VCaP (cell line): ENCODE results near the gene CCDC81.
"Not testable (repeated sequence)": the region's sequence is repeated elsewhere in the genome, so short reads cannot be mapped to it uniquely, and the experiment has no call there.

Source experiments
- H3K27ac ChIP-seq: fragments of 450-650 bp; 2 replicates; pipeline ENCODE4 v1.5.1; 2017
- TF ChIP-seq, protein P1 (sequence below): fragments of 450-650 bp; conservative IDR thresholded peaks from 2 replicates; pipeline ENCODE4 v1.5.1; 2017; ENCODE audit warnings: mild to moderate bottlenecking, moderate library complexity

CCDC81 gene

DNA sequence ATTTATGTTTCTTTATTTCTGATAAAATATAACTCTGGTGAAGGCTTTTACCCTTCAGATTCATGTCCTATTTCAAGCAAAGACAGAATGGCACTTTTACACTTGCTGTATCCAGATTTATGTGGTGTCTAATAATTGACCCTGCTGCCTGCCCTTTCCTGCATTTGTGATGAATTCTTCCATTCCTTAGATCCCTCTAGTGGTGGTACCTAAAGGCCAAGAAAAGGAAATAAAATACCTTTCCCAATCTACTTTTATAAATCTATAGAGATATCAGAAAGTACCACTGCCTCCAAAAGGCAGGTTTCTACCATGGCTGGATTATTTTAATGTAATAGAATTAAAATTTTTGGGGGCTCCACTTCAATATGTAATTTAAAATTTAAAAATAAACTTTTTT, 34.2 kb downstream of the CCDC81 start:
- TF ChIP-seq, protein P1, sequence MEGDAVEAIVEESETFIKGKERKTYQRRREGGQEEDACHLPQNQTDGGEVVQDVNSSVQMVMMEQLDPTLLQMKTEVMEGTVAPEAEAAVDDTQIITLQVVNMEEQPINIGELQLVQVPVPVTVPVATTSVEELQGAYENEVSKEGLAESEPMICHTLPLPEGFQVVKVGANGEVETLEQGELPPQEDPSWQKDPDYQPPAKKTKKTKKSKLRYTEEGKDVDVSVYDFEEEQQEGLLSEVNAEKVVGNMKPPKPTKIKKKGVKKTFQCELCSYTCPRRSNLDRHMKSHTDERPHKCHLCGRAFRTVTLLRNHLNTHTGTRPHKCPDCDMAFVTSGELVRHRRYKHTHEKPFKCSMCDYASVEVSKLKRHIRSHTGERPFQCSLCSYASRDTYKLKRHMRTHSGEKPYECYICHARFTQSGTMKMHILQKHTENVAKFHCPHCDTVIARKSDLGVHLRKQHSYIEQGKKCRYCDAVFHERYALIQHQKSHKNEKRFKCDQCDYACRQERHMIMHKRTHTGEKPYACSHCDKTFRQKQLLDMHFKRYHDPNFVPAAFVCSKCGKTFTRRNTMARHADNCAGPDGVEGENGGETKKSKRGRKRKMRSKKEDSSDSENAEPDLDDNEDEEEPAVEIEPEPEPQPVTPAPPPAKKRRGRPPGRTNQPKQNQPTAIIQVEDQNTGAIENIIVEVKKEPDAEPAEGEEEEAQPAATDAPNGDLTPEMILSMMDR: peak; percentile 55
- no peak overlapping the region for H3K27ac ChIP-seq

DNA sequence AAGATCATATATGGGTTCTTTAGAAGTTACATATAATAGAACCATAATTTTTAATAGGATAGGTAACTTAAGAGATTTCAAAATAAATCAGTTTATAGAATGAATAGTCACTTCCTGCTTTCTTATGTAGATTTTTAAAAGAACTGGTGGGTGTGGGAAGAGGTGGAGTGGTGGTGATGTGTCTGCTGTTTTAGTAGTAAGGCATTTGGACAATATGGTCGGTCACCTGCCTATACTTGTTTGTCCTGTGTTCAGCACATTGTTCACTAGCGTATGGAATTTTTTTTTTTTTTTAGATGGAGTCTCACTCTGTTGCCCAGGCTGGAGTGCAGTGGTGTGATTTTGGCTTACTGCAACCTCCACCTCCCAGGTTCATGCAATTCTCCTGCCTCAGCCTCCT, 39.3 kb downstream of the CCDC81 start:
- TF ChIP-seq, protein P1: no peak
- no peak overlapping the region for H3K27ac ChIP-seq

DNA sequence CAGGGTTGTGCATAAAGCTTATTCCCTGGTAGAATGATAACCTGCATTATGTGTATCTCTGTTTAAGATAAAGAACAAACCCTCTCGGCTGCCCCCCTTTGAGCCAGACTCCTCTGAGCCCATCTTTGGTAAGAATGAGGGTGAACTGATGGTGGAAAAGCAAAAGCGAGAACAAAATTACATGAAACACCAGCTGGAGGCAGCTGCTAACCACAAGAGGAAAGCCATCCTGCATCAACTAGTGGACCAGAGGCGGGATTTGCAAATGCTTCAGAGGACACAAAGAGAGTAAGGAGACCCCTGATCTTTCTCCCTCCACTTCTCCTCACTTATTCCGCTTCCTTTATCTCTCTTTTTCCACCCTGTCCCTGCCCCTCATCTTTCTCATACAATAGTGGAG, 40.3 kb downstream of the CCDC81 start:
- TF ChIP-seq, protein P1: no peak
- no peak overlapping the region for H3K27ac ChIP-seq

DNA sequence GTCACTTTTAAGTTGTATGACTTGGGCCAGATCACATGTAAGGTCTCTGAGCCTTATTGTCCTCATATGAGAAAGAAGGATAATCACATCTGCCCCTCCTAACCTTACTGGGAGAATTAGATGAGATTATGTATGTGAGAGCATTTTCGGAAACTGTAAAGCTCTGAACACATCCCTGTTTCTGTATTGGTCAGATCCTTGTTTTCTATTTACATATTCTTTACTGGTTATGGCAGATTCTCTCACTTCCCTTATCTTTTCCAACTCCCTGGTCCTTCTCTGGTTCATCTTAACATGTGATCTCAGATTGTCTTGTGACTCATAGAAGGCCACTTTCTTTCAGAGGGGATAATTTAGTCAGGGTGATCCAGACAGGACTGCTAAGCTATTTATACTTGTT, 41.8 kb downstream of the CCDC81 start:
- TF ChIP-seq, protein P1: no peak
- no peak overlapping the region for H3K27ac ChIP-seq

DNA sequence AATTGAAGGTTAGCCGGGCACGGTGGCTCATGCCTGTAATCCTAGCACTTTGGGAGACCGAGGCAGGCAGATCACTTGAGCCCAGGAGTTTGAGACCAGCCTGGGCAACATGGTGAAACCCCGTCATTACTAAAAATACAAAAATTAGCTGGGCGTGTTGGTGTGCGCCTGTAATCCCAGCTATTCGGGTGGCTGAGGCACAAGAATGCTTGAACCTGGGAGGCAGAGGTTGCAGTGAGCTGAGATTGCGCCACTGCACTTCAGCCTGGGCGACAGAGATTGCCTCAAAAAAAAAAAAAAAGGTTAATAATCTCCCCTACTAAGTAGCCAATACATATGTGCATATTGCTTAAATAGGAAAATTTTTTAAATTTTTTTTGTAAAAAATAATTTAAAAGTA, 42.3 kb downstream of the CCDC81 start:
- H3K27ac ChIP-seq: not testable (repeated sequence)

DNA sequence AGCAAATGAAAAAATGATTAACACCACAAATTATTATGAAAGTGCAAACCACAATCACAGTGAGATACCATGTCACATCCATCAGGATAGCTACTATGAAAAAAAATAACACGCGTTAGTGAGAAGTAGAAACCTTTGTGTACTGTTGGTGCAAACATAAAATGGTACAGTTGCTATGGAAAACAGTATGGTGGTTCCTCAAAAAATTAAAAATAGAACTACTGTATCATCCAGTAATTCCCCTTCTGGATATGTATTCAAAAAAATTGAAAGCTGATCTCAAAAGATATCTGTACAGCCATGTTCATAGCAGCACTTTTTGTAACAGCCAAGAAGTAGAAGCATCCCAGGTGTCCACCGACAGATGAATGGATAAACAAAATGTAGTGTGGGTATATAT, 43.4 kb downstream of the CCDC81 start:
- H3K27ac ChIP-seq: no peak overlapping the region
- TF ChIP-seq, protein P1: no peak

DNA sequence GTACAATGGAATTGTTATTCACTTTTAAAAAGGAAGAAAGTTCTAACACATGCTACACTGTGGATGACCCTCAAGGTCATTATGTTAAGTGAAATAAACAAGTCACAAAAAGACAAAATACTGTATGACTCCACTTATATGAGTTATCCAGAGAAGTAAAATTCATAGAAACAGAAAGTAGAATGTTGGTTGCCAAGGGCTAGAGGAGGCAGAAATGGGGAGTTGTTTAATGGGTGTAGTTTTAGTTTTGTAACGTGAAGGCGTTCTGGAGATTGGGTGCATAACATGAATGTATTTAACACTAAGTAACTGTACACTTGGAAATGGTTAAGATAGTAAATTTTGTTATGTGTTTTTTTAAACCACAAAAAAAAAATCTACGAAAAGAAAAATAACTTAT, 43.8 kb downstream of the CCDC81 start:
- TF ChIP-seq, protein P1: no peak
- no peak overlapping the region for H3K27ac ChIP-seq

DNA sequence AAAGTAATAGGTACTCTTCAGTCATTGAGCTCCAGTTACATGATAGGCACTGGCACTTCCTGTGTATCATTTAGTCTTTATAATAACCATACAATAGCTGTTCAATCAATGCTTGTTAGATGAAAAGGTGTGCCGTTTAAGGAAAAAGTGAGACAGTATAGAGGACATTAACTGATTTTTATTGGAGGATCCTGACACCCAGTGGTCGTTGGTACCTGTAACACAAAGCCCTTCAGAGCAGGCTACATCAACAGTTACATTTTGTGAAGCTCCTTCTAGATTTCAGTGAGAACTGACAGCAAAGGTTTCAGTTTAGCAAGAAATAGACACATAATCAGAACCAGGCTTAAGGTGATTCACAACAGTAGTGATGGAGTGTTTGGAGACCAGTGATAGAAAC, 44.2 kb downstream of the CCDC81 start:
- no peak overlapping the region; the same call in 1 of the 2 replicates for H3K27ac ChIP-seq
- TF ChIP-seq, protein P1: peak; percentile 35; the same call in 1 of the 2 replicates
